GM18909 (cell line): ENCODE results near the gene LMBRD1.
A peak's percentile ranks its signal among the peaks of the same experiment; 100 is the strongest.
"Not testable (repeated sequence)": the region's sequence is repeated elsewhere in the genome, so short reads cannot be mapped to it uniquely, and the experiment has no call there.

Source experiments
- ATAC-seq: cut with Tn5 transposase; IDR thresholded peaks from one replicate; pipeline ENCODE4 v1.9.1; 2021; ENCODE audit warnings: mild to moderate bottlenecking; ENCODE audit not compliant: unreplicated experiment, poor library complexity

The LMBRD1 gene

GRCh38 chr6:69796642-69797390, at the start of gene LMBRD1:
Gene LMBRD1 (minus strand): TSS chr6:69797010. CDS start chr6:69796881, 129 bp downstream.
- ATAC-seq: peak; percentile 94

- no peak for ATAC-seq
These were observed 49.5 kb upstream of the LMBRD1 start for GRCh38 chr6:69846312-69846711.

- ATAC-seq: no peak
These were observed 46.4 kb upstream of the LMBRD1 start for GRCh38 chr6:69843189-69843588.

GRCh38 chr6:69841862-69842261, 45.1 kb upstream of the LMBRD1 start:
- ATAC-seq: no peak

GRCh38 chr6:69835414-69836179, 38.8 kb upstream of the LMBRD1 start:
- peak; percentile 81 for ATAC-seq

GRCh38 chr6:69832558-69832957, 35.7 kb upstream of the LMBRD1 start:
- no peak for ATAC-seq

- no peak for ATAC-seq
These were observed 30.6 kb upstream of the LMBRD1 start for GRCh38 chr6:69827276-69827893.

- no peak for ATAC-seq
These were observed 29.1 kb upstream of the LMBRD1 start for GRCh38 chr6:69825904-69826303.

GRCh38 chr6:69824355-69824754, 27.5 kb upstream of the LMBRD1 start:
- not testable (repeated sequence) for ATAC-seq

GRCh38 chr6:69820438-69820837, 23.6 kb upstream of the LMBRD1 start:
- no peak for ATAC-seq

GRCh38 chr6:69820018-69820417, 23.2 kb upstream of the LMBRD1 start:
- peak; percentile 41 for ATAC-seq

GRCh38 chr6:69819138-69819537, 22.3 kb upstream of the LMBRD1 start:
- no peak for ATAC-seq

GRCh38 chr6:69818223-69818930, 21.6 kb upstream of the LMBRD1 start:
- no peak for ATAC-seq

- ATAC-seq: no peak
These were observed 20.5 kb upstream of the LMBRD1 start for GRCh38 chr6:69817358-69817757.

GRCh38 chr6:69816569-69816968, 19.8 kb upstream of the LMBRD1 start:
- ATAC-seq: no peak

GRCh38 chr6:69816026-69816425, 19.2 kb upstream of the LMBRD1 start:
- ATAC-seq: peak; percentile 75

GRCh38 chr6:69813508-69813907, 16.7 kb upstream of the LMBRD1 start:
- peak; percentile 44 for ATAC-seq

- no peak for ATAC-seq
These were observed 16.1 kb upstream of the LMBRD1 start for GRCh38 chr6:69812746-69813427.

- ATAC-seq: no peak
These were observed 6.2 kb upstream of the LMBRD1 start for GRCh38 chr6:69802995-69803394.

- no peak for ATAC-seq
These were observed 4.9 kb upstream of the LMBRD1 start for GRCh38 chr6:69801711-69802110.
